ENCODE data around the gene PCSK7.

PCSK7 gene

GRCh38 chr11:117232092-117232878 lies 412 bp upstream of the PCSK7 start, which contains the start of gene RNF214:
Gene RNF214 (plus strand): TSS chr11:117232671. CDS start chr11:117234273, 1,602 bp downstream.
- H3K4me3 ChIP-seq (ENCODE audit: insufficient read depth, low read length, poor library complexity, severe bottlenecking) = peak within 1 kb of the TSS; percentile 99
- TF ChIP-seq EZH2phosphoT487 (conservative IDR thresholded peaks at IDR 0.05; ENCODE audit: low read length) (no peak), CTCF (IDR thresholded peaks at IDR 0.05; ENCODE audit: insufficient read depth, low read length, poor library complexity, severe bottlenecking) (peak; percentile 84)
- H3K9me2 ChIP-seq (replicated peaks; ENCODE audit: insufficient read depth, low read length) = no peaks in the 10 kb centered on the region
- peak within 1 kb of the TSS; percentile 95 for H3K9ac ChIP-seq (ENCODE audit: low read length)
- no peaks in the 10 kb centered on the region; the same call in 1 of the 2 replicates for H3K36me3 ChIP-seq (ENCODE audit: low read length)
- no peaks in the 10 kb centered on the region for H3K9me3 ChIP-seq (ENCODE audit: insufficient read depth, low read length)
- peaks cover 38% of the 10 kb centered on the region for H3K79me2 ChIP-seq (ENCODE audit: insufficient read depth, low read length)
- H3K27me3 ChIP-seq (ENCODE audit: low read length) = no peaks in the 10 kb centered on the region
- peak within 1 kb of the TSS; percentile 81 for H3K27ac ChIP-seq (ENCODE audit: low read depth, low read length)
- H2AFZ ChIP-seq (ENCODE audit: low read depth, low read length, severe bottlenecking) = peak within 1 kb of the TSS; percentile 95
- no peaks in the 10 kb centered on the region for H4K20me1 ChIP-seq (ENCODE audit: low read depth, low read length)
- peak within 1 kb of the TSS; percentile 98 for H3K4me2 ChIP-seq (ENCODE audit: low read depth, low read length, poor library complexity, severe bottlenecking)
- H3F3A ChIP-seq (ENCODE audit: insufficient read depth) = peaks cover 14% of the 10 kb centered on the region; the same call in 1 of the 2 replicates

DNA sequence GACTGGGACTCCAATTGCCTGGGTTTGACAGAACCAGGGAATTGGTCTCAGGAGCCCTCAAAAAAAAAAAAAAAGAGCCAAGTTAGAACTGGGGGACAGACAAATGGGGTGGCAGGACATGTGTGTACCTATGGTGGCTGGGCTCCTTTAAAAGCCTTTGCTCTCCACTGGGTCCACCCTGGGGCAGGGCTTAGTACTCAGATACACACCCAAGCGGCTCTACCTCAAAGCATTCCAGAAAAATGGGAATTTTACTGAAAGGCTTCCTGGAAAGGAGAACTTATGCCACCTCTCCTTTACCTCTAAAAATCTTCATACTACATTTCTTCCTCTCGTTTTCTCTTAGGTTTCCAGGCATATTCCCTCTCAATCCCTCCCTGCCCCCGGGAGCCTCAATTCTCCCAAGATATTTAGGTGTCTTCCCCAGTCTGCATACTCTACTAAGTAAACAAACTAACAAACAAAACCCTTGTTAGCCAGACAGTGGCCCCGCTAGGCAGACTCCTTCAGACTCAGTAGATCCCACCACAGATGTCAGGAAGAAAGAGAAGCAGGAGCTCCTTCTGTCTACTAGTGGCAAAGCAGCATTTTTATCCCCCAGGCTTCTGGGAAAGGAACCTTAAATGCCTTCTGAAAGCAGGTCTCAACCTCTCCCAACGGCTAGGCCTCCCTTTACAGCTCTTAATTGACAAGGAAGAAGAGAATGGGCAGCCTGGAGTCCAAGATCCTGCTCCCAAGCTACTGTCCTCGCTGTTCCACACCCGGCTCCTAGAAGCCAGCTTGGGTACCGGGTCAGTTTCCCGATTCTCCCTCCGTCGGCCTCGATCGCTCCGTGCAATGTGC lies 653 bp downstream of the PCSK7 start:
- no peaks in the 10 kb centered on the region for H3K9me2 ChIP-seq (replicated peaks; ENCODE audit: insufficient read depth, low read length)
- H3K4me3 ChIP-seq (ENCODE audit: insufficient read depth, low read length, poor library complexity, severe bottlenecking) = peak overlapping the region; percentile 99
- H3K79me2 ChIP-seq (ENCODE audit: insufficient read depth, low read length) = peaks cover 38% of the 10 kb centered on the region
- H3K4me2 ChIP-seq (ENCODE audit: low read depth, low read length, poor library complexity, severe bottlenecking) = peak overlapping the region; percentile 98
- peaks cover 14% of the 10 kb centered on the region; the same call in 1 of the 2 replicates for H3F3A ChIP-seq (ENCODE audit: insufficient read depth)
- TF ChIP-seq CTCF (IDR thresholded peaks at IDR 0.05; ENCODE audit: insufficient read depth, low read length, poor library complexity, severe bottlenecking) = no peak
- no peak for TF ChIP-seq EZH2phosphoT487 (conservative IDR thresholded peaks at IDR 0.05; ENCODE audit: low read length)
- no peaks in the 10 kb centered on the region; the same call in 1 of the 2 replicates for H3K36me3 ChIP-seq (ENCODE audit: low read length)
- H3K27ac ChIP-seq (ENCODE audit: low read depth, low read length) = peak overlapping the region; percentile 81
- peak overlapping the region; percentile 95 for H3K9ac ChIP-seq (ENCODE audit: low read length)
- H2AFZ ChIP-seq (ENCODE audit: low read depth, low read length, severe bottlenecking) = peak overlapping the region; percentile 52
- H3K9me3 ChIP-seq (ENCODE audit: insufficient read depth, low read length) = no peaks in the 10 kb centered on the region
- no peaks in the 10 kb centered on the region for H3K27me3 ChIP-seq (ENCODE audit: low read length)
- H4K20me1 ChIP-seq (ENCODE audit: low read depth, low read length) = no peaks in the 10 kb centered on the region

- Histone ChIP-seq H3K27me3 (ENCODE audit: low read length) (no peaks in the 10 kb centered on the region), H2AFZ (ENCODE audit: low read depth, low read length, severe bottlenecking) (no peak overlapping the region), H3K9me3 (ENCODE audit: insufficient read depth, low read length) (no peaks in the 10 kb centered on the region), H3K4me3 (ENCODE audit: insufficient read depth, low read length, poor library complexity, severe bottlenecking) (peak overlapping the region; percentile 99), H4K20me1 (ENCODE audit: low read depth, low read length) (no peaks in the 10 kb centered on the region), H3K79me2 (ENCODE audit: insufficient read depth, low read length) (peaks cover 38% of the 10 kb centered on the region), H3K9ac (ENCODE audit: low read length) (peak overlapping the region; percentile 95), H3K36me3 (ENCODE audit: low read length) (no peaks in the 10 kb centered on the region; the same call in 1 of the 2 replicates), H3K9me2 (replicated peaks; ENCODE audit: insufficient read depth, low read length) (no peaks in the 10 kb centered on the region), H3K4me2 (ENCODE audit: low read depth, low read length, poor library complexity, severe bottlenecking) (peak overlapping the region; percentile 98), H3K27ac (ENCODE audit: low read depth, low read length) (peak overlapping the region; percentile 81), H3F3A (ENCODE audit: insufficient read depth) (peaks cover 14% of the 10 kb centered on the region; the same call in 1 of the 2 replicates)
- TF ChIP-seq CTCF (IDR thresholded peaks at IDR 0.05; ENCODE audit: insufficient read depth, low read length, poor library complexity, severe bottlenecking) = no peak
- no peak for TF ChIP-seq EZH2phosphoT487 (conservative IDR thresholded peaks at IDR 0.05; ENCODE audit: low read length)
Observed at GRCh38 chr11:117230286-117230961, 1.4 kb downstream of the PCSK7 start.
